ENCODE data around the gene SPRED1.

Gene SPRED1

GRCh38 chr15:38369936-38370478, 117.4 kb downstream of the SPRED1 start:
- DNase-seq = no peak

- DNase-seq = no peak
Measured at GRCh38 chr15:38373016-38373415, 120.4 kb downstream of the SPRED1 start.

- DNase-seq = no peak
Measured at GRCh38 chr15:38374029-38374428, 121.4 kb downstream of the SPRED1 start.

GRCh38 chr15:38374556-38374955, 121.9 kb downstream of the SPRED1 start:
- DNase-seq = no peak

- DNase-seq = no peak
Measured at GRCh38 chr15:38376081-38376480, 123.4 kb downstream of the SPRED1 start.

- DNase-seq = no peak
Measured at GRCh38 chr15:38377636-38378035, 125.0 kb downstream of the SPRED1 start.

GRCh38 chr15:38378161-38378560, 125.5 kb downstream of the SPRED1 start:
- no peak for DNase-seq

- no peak for DNase-seq
Measured at GRCh38 chr15:38389924-38390542, 137.4 kb downstream of the SPRED1 start.

GRCh38 chr15:38391191-38391590, 138.6 kb downstream of the SPRED1 start:
- DNase-seq = no peak

- DNase-seq = no peak
Measured at GRCh38 chr15:38398134-38398533, 145.5 kb downstream of the SPRED1 start.

- DNase-seq = no peak
Measured at GRCh38 chr15:38401106-38401505, 148.5 kb downstream of the SPRED1 start.

- DNase-seq = no peak
Measured at GRCh38 chr15:38401701-38402100, 149.1 kb downstream of the SPRED1 start.

GRCh38 chr15:38406436-38406835, 153.8 kb downstream of the SPRED1 start:
- DNase-seq = no peak

Measured in NCI-H187 treated with DMSO at 0.1 percent for 48 hours (cell line).